ENCODE data around the gene MRE11.

- TF ChIP-seq, protein P1, sequence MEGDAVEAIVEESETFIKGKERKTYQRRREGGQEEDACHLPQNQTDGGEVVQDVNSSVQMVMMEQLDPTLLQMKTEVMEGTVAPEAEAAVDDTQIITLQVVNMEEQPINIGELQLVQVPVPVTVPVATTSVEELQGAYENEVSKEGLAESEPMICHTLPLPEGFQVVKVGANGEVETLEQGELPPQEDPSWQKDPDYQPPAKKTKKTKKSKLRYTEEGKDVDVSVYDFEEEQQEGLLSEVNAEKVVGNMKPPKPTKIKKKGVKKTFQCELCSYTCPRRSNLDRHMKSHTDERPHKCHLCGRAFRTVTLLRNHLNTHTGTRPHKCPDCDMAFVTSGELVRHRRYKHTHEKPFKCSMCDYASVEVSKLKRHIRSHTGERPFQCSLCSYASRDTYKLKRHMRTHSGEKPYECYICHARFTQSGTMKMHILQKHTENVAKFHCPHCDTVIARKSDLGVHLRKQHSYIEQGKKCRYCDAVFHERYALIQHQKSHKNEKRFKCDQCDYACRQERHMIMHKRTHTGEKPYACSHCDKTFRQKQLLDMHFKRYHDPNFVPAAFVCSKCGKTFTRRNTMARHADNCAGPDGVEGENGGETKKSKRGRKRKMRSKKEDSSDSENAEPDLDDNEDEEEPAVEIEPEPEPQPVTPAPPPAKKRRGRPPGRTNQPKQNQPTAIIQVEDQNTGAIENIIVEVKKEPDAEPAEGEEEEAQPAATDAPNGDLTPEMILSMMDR (IDR thresholded peaks at IDR 0.05), result no peak
- no peak for TF ChIP-seq POLR2A (IDR thresholded peaks at IDR 0.05)
Measured at GRCh38 chr11:94433049-94433448, 60.6 kb downstream of the MRE11 start.

All from thyroid gland (tissue), 4 donors.